Stimulated activated CD8-positive, alpha-beta memory T cell treated with anti-CD3 and anti-CD28 coated beads, Interleukin-12 subunit alpha, Interleukin-12 subunit beta, amount 100 ng/mL, for 24 hours (primary cell): ENCODE measurements around the gene CLK2.
"Not testable (repeated sequence)": the region's sequence is repeated elsewhere in the genome, so short reads cannot be mapped to it uniquely, and the experiment has no call there.

Source experiments
- DNase-seq: peaks from one replicate; pipeline ENCODE4 v3.0.0-alpha.2; 2020; ENCODE audit errors: extremely low read depth

Gene CLK2

GRCh38 chr1:155267373-155267772 lies 5.9 kb downstream of the CLK2 start:
- no peak for DNase-seq

GRCh38 chr1:155266553-155266952 lies 6.8 kb downstream of the CLK2 start:
- DNase-seq = no peak

GRCh38 chr1:155263067-155263466 lies 10.2 kb downstream of the CLK2 start:
- no peak for DNase-seq

DNA sequence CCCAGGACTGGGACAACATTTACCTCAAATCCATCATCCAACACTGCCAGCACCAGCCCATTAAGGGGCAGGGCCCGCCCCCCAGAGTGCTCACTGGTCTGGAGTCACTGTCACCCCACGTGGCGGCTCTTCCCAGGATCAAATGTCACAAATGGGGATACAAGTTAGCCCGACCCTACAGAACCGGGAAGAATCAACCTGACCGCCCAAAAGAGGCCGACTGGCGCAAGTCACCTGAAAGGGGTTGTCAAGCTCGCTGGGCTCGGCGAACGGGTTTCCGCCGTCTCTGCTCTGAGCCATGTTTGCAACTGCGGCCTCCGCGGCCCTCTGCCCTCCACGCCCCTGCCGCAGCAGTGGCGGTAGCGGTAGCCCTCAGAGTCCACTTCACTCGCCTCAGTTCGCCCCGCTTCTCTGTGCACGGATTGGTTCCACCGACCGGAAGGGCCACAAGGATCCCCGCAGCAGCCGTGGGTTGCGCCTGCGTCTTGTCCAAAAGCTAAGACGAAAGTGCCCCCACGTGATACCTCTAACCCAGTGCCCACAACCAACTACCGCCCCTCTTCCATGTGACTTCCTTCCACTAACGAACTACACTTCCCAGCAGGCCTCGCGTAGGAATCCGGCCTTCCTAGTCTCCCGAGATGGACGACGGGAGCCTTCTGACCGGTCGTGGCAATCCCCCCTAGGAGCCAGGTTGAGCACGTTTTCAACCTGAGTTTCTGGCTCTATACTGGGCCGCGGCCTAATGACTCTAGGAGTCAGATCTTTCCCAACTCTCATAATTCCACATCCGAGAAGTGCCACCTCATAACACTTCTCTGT lies 11.2 kb downstream of the CLK2 start, which contains the start of gene SCAMP3:
TSS of gene SCAMP3 (minus strand) at position 509 of the 822 bp plus-strand sequence. CDS start at position 300, 209 bp downstream.
- DNase-seq = peak; percentile 76

- no peak for DNase-seq
Observed at GRCh38 chr1:155261493-155261851, 11.8 kb downstream of the CLK2 start.

GRCh38 chr1:155260276-155260675 lies 13.0 kb downstream of the CLK2 start:
- DNase-seq = no peak

DNA sequence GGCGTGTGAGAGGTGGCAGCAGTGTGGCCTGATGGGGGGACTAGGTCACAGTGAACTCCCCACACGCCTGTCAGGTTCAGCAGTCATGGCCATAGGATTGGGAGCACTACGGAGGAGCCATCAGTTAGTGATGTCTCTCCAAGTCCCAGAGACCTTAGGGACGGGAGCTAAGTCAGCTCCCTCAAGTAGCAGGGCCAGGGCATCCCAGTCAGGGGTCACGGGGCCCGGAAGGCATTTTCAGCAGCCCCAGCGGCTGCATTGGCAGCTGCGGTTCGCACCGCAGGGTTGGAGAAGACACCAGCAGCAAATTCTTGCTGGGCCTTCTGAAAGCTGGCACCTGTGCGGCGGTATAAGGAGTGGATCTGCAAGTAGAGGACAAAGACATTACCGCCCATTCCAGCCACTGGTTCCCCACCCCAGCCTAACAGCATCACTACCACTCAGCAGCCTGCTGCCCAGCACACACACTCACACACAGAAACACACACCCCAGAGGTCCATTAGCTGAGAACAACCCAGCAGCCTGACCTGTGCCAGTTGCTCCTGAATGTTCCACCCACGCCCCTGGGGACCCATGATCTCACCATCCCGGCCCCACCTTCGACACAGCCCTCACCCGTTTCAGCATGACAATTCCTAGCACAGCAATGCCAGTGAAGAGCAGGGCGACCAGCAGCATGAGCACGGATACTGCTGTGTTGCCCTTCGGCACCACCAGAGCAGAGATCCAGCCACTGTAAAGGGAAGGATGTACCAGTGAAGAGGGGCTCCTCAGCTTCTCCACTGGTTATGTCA lies 17.0 kb downstream of the CLK2 start:
- DNase-seq = no peak

DNA sequence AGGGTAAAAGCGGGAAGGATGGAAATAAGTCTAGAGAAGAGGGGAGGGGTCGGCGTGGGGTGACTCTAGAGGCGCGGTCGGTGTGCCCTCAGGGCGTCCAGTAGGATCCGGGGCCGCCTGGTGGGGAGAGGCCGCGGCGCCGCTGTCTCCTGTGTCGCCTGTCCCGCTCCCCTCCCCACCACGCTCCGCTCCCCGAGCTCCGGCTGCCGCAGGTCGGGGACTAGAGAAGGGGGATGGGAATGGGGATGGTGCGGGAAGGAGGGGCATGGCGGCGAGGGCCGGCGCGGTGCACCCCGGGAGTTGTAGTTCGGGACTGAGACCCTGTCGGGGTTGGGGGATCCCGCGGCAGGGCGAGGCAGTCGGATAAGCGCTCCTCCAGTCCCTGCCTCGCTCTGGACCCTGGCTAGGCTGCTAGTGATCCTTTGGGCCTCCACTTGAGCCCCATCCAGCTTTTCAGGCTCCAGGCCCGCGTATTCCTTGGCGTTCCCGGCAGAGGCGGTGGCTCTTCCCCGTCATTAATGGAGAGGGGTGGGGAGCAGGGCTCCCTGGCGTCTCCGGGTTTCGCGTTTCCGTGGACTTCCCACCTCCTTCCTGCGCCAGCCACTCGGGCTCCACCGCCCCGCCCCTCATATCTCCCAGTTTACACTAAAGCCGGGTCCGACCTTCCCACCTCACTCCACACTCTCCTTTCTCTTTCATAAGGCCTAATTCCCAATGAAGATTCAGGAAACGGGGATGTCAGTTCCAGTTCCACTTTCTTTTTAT lies 17.9 kb downstream of the CLK2 start, which contains the start of gene ENTREP3:
TSS of gene ENTREP3 (minus strand) at position 241 of the 765 bp plus-strand sequence. CDS start 606 bp downstream, outside the sequence.
- DNase-seq = peak; percentile 49

- DNase-seq = no peak
Observed at GRCh38 chr1:155254714-155255242, 18.5 kb downstream of the CLK2 start.

GRCh38 chr1:155254228-155254713 lies 19.0 kb downstream of the CLK2 start:
- DNase-seq = no peak

- no peak for DNase-seq
Observed at GRCh38 chr1:155253797-155254196, 19.5 kb downstream of the CLK2 start.

- DNase-seq = no peak
Observed at GRCh38 chr1:155253208-155253607, 20.1 kb downstream of the CLK2 start.

DNA sequence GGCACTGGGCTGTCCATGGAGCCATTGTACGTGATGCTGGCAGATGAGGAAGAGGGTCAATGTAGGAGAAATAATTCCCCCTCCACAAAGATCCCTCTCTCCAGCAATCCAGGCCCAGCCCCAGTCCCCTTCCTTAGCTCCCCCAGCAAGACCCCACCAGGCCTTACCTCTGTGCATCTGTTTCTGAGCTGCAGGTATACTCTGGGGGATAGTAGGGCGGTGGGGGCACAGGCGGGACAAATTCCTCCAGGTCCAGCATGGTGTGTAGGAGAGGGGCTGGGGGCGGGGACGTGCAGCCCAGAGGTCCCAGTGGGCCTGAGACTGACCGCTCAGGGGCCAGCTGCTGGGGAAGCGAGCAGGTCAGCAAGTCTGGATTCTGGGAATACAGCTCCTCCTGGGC lies 21.7 kb downstream of the CLK2 start:
- DNase-seq = no peak

GRCh38 chr1:155250633-155251449 lies 22.5 kb downstream of the CLK2 start:
- DNase-seq = peak; percentile 92

- no peak for DNase-seq
Observed at GRCh38 chr1:155250246-155250632, 23.1 kb downstream of the CLK2 start.

DNA sequence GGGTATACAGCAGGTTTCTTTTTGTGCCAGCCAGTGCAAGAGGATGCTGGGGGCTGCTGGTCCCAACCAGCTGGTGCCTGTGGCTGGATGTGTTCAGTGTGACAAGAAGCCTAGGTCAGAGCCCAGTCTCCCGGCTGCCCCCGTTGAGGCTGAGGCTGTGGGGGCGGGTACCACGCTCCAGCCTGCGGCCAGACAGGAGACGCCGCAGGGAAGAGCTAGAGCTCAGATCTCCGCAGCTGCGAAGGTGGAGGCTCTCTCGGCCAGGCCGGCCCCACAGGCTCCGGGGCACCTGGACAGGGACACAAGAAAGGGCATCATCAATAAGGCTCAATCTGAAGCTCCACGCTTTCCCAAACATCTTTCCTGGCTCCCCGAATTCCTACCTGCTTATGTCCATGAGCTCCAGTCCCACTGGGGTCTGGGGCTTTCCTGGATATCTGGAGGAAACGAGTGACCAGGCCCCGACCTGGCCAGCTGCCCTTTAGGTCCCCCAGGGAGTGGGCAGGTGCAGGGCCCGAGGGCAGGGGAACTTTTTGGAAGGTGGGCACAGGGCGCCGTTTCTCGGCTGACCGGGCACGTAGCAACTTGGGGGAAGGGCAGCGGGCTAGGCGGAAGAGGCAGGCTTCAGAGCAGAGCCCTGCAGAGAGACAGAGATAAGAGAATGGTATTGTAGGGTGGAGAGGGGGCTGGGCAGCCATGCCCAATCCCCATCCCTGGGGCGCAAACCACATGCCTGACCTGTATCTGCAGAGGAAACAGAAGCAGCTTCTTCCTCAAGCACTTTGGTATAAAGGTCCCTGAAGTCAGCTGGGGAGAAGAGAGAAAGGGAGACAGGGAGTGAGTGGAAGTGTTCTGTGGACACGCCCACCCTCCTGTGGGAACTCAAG lies 25.4 kb downstream of the CLK2 start:
- no peak for DNase-seq

GRCh38 chr1:155246796-155247195 lies 26.5 kb downstream of the CLK2 start:
- DNase-seq = not testable (repeated sequence)

GRCh38 chr1:155245163-155245524 lies 28.2 kb downstream of the CLK2 start:
- no peak for DNase-seq

GRCh38 chr1:155244368-155245162 lies 28.7 kb downstream of the CLK2 start:
- peak; percentile 90 for DNase-seq
